NCI-H748 treated with DMSO at 0.1 percent for 48 hours (cell line): ENCODE results near the gene MRPS12.
"Not testable (repeated sequence)": the region's sequence is repeated elsewhere in the genome, so short reads cannot be mapped to it uniquely, and the experiment has no call there.

Experiments
- DNase-seq: peaks from one replicate; lab custom pipeline; 2025; lab: John Stamatoyannopoulos, UW

Gene MRPS12

GRCh38 chr19:38930776-38931520, at the start of gene MRPS12:
Gene MRPS12 (plus strand): TSS chr19:38930944. CDS start chr19:38931295, 351 bp downstream.
- DNase-seq, result peak; percentile 99

GRCh38 chr19:38883286-38883685, 47.5 kb upstream of the MRPS12 start:
- DNase-seq, result no peak

- not testable (repeated sequence) for DNase-seq
Measured at GRCh38 chr19:38884691-38885090, 46.1 kb upstream of the MRPS12 start.

GRCh38 chr19:38888876-38889275, 41.9 kb upstream of the MRPS12 start:
- no peak for DNase-seq

- DNase-seq, result no peak
Measured at GRCh38 chr19:38889803-38890202, 40.9 kb upstream of the MRPS12 start.

GRCh38 chr19:38890686-38891085, 40.1 kb upstream of the MRPS12 start:
- DNase-seq, result no peak

- no peak for DNase-seq
Measured at GRCh38 chr19:38891771-38892170, 39.0 kb upstream of the MRPS12 start.

- DNase-seq, result no peak
Measured at GRCh38 chr19:38892841-38893240, 37.9 kb upstream of the MRPS12 start.

- no peak for DNase-seq
Measured at GRCh38 chr19:38893341-38893771, 37.4 kb upstream of the MRPS12 start.

GRCh38 chr19:38894968-38895367, 35.8 kb upstream of the MRPS12 start:
- no peak for DNase-seq

GRCh38 chr19:38898788-38899446, 31.8 kb upstream of the MRPS12 start:
- no peak for DNase-seq

GRCh38 chr19:38899447-38900201, 31.1 kb upstream of the MRPS12 start, which contains the start of the genes NFKBIB and SIRT2:
Gene NFKBIB (plus strand): TSS chr19:38899969. CDS start chr19:38900033, 64 bp downstream.
Gene SIRT2 (minus strand): TSS chr19:38899618. CDS start chr19:38899521, 97 bp downstream.
- peak; percentile 99 for DNase-seq

GRCh38 chr19:38900202-38900629, 30.5 kb upstream of the MRPS12 start:
- DNase-seq, result peak; percentile 65

GRCh38 chr19:38900743-38901190, 30.0 kb upstream of the MRPS12 start:
- DNase-seq, result no peak

GRCh38 chr19:38901683-38902082, 29.1 kb upstream of the MRPS12 start:
- DNase-seq, result no peak

GRCh38 chr19:38904581-38905539, 25.9 kb upstream of the MRPS12 start:
- DNase-seq, result no peak

- DNase-seq, result no peak
Measured at GRCh38 chr19:38905620-38906019, 25.1 kb upstream of the MRPS12 start.

GRCh38 chr19:38907227-38907626, 23.5 kb upstream of the MRPS12 start:
- no peak for DNase-seq

- DNase-seq, result no peak
Measured at GRCh38 chr19:38907670-38908069, 23.1 kb upstream of the MRPS12 start.

GRCh38 chr19:38908911-38909310, 21.8 kb upstream of the MRPS12 start:
- DNase-seq, result no peak

GRCh38 chr19:38910488-38910887, 20.3 kb upstream of the MRPS12 start:
- no peak for DNase-seq
